ENCODE data around the gene FGF22. TPM values are rescaled to one million over a fixed set of nuclear protein-coding genes. Genes with fewer than 3 reads are reported as not detected.
A peak's percentile ranks its signal among the peaks of the same experiment; 100 is the strongest.

The FGF22 gene
- polyA plus RNA-seq, 3 donors, result not detected

DNA sequence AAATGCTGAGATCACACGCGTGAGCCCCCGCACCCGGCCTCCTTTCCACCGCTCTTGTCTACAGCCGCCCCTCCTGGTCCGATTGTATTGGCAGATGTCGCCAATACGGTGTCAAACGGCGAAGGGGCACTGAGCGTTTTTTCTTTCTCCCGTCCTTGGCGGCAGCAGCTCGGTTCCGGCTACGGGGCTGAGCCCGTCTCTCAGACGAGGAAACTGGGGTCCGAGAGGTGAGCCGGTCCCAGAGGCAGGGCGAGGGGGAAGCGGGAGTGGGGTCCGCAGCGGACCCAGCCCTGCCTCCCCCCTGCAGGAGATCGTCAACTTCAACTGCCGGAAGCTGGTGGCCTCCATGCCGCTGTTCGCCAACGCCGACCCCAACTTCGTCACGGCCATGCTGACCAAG, 26.7 kb upstream of the FGF22 start:
- H3K9me3 Mint-ChIP-seq, result peaks cover 0 to 4% (median 0%) of the 10 kb centered on the region in 7 donors
- Histone ChIP-seq H3K4me2 (replicated peaks; ENCODE audit: extremely low read depth, low read length, poor library complexity, severe bottlenecking) (no peak overlapping the region), H3K9ac (ENCODE audit: insufficient read depth, low read length, poor library complexity, severe bottlenecking) (no peak overlapping the region), H3K27ac (ENCODE audit: low read depth in 1 of 2, low read length in 2 of 2) (no peak overlapping the region), H3K4me3 (replicated peaks in 1 of 3; ENCODE audit: low read depth in 2 of 3, low read length in 3 of 3) (no peak overlapping the region), H3K36me3 (replicated peaks in 1 of 2; ENCODE audit: control insufficient read depth in 1 of 2, insufficient read depth in 2 of 2, low read length in 2 of 2) (peaks cover under 1 to 3% of the 10 kb centered on the region in 2 donors), H4K20me1 (ENCODE audit: insufficient read depth, low read length) (no peaks in the 10 kb centered on the region), H3K79me2 (ENCODE audit: insufficient read depth, low read length) (no peaks in the 10 kb centered on the region), H2AFZ (ENCODE audit: insufficient read depth, low read depth, low read length, poor library complexity, severe bottlenecking) (no peak overlapping the region), H3K27me3 (ENCODE audit: control insufficient read depth in 2 of 2, insufficient read depth in 2 of 2, low read length in 2 of 2) (peaks cover 0 to 34% of the 10 kb centered on the region in 2 donors), H3K4me1 (ENCODE audit: control insufficient read depth in 1 of 2, insufficient read depth in 2 of 2, low read length in 2 of 2) (peaks cover 30 to 37% of the 10 kb centered on the region in 2 donors), H3K9me3 (replicated peaks in 1 of 2; ENCODE audit: control insufficient read depth in 1 of 2, insufficient read depth in 1 of 2, low read length in 2 of 2) (no peaks in the 10 kb centered on the region)
- no peak overlapping the region for H3K27ac Mint-ChIP-seq
- intact Hi-C loops (cut with micrococcal nuclease), result no loop called here
- TF ChIP-seq, protein P1, sequence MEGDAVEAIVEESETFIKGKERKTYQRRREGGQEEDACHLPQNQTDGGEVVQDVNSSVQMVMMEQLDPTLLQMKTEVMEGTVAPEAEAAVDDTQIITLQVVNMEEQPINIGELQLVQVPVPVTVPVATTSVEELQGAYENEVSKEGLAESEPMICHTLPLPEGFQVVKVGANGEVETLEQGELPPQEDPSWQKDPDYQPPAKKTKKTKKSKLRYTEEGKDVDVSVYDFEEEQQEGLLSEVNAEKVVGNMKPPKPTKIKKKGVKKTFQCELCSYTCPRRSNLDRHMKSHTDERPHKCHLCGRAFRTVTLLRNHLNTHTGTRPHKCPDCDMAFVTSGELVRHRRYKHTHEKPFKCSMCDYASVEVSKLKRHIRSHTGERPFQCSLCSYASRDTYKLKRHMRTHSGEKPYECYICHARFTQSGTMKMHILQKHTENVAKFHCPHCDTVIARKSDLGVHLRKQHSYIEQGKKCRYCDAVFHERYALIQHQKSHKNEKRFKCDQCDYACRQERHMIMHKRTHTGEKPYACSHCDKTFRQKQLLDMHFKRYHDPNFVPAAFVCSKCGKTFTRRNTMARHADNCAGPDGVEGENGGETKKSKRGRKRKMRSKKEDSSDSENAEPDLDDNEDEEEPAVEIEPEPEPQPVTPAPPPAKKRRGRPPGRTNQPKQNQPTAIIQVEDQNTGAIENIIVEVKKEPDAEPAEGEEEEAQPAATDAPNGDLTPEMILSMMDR (IDR thresholded peaks at IDR 0.05), result no peak
- peak overlapping the region in 1 of 2 donors; percentile 53 for H3K4me3 Mint-ChIP-seq
- H3K4me1 Mint-ChIP-seq, result peaks cover 21% of the 10 kb centered on the region
- H3K27me3 Mint-ChIP-seq (ENCODE audit: low read depth in 3 of 3), result peaks cover 25 to 59% (median 25%) of the 10 kb centered on the region in 3 donors
- WGBS (ENCODE audit: insufficient coverage), result 79% methylated on average over 33 of the region's 33 CpGs
- peaks cover 6 to 7% of the 10 kb centered on the region in 2 donors for H3K36me3 Mint-ChIP-seq
- no peak for DNase-seq

DNA sequence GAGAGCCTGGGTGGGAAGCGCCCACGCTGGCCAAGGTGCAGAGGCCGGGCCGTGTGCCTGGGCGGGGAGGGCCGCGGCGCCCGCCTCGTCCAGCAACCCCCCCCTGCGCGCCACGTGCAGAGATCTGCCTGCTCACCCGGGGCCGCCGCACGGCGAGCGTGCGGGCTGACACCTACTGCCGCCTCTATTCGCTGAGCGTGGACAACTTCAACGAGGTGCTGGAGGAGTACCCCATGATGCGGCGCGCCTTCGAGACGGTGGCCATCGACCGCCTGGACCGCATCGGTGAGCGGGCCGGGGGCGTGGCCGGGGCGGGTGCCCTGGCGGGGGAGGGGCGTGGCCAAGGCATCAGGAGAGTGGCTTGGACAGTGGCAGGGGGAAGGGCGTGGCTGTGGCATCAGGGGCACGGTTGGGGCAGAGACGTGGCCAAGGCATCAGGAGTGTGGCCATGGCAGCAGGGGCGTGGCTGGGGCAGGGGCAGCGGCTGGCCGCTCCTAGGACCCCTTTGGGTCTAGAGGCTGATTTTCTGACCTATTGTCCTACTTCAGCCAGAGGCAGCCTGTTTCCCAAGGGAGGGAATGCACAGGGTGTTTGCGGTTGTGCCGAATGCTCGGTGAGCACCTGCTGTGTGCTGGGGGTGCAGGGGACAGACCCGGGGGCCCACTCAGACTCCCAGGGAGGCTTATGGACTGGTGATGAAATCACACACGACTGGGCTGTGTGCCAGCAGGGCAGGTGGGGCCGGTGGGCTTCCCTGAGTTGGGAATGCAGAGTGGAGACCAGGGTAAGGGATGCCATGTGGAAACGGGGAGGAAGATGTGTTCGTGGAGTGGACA, 25.7 kb upstream of the FGF22 start:
- Histone ChIP-seq H3K4me3 (replicated peaks in 1 of 3; ENCODE audit: low read depth in 2 of 3, low read length in 3 of 3) (no peak overlapping the region), H3K9me3 (replicated peaks in 1 of 2; ENCODE audit: control insufficient read depth in 1 of 2, insufficient read depth in 1 of 2, low read length in 2 of 2) (no peaks in the 10 kb centered on the region), H3K9ac (ENCODE audit: insufficient read depth, low read length, poor library complexity, severe bottlenecking) (no peak overlapping the region), H3K27ac (ENCODE audit: low read depth in 1 of 2, low read length in 2 of 2) (no peak overlapping the region), H2AFZ (ENCODE audit: insufficient read depth, low read depth, low read length, poor library complexity, severe bottlenecking) (no peak overlapping the region), H3K79me2 (ENCODE audit: insufficient read depth, low read length) (no peaks in the 10 kb centered on the region), H3K36me3 (replicated peaks in 1 of 2; ENCODE audit: control insufficient read depth in 1 of 2, insufficient read depth in 2 of 2, low read length in 2 of 2) (peaks cover 11 to 12% of the 10 kb centered on the region in 2 donors), H3K4me1 (ENCODE audit: control insufficient read depth in 1 of 2, insufficient read depth in 2 of 2, low read length in 2 of 2) (peaks cover 22 to 27% of the 10 kb centered on the region in 2 donors), H3K4me2 (replicated peaks; ENCODE audit: extremely low read depth, low read length, poor library complexity, severe bottlenecking) (no peak overlapping the region), H3K27me3 (ENCODE audit: control insufficient read depth in 2 of 2, insufficient read depth in 2 of 2, low read length in 2 of 2) (peaks cover 0 to 34% of the 10 kb centered on the region in 2 donors), H4K20me1 (ENCODE audit: insufficient read depth, low read length) (no peaks in the 10 kb centered on the region)
- intact Hi-C loops (cut with micrococcal nuclease), result no loop called here
- no peak for DNase-seq
- TF ChIP-seq, protein P1 (IDR thresholded peaks at IDR 0.05), result no peak
- Mint-ChIP-seq H3K27me3 (ENCODE audit: low read depth in 3 of 3) (peaks cover 25 to 59% (median 27%) of the 10 kb centered on the region in 3 donors), H3K36me3 (peaks cover 16 to 17% of the 10 kb centered on the region in 2 donors), H3K27ac (no peak overlapping the region), H3K4me1 (peaks cover 18% of the 10 kb centered on the region), H3K9me3 (peaks cover 0 to 4% (median 1%) of the 10 kb centered on the region in 7 donors), H3K4me3 (peak overlapping the region in 1 of 2 donors; percentile 73)
- 81% methylated on average over 53 of the region's 54 CpGs for WGBS (ENCODE audit: insufficient coverage)

Measured in CD14-positive monocyte (primary cell).